Measurements from ENCODE around the gene CCNE1.

The CCNE1 gene

DNA sequence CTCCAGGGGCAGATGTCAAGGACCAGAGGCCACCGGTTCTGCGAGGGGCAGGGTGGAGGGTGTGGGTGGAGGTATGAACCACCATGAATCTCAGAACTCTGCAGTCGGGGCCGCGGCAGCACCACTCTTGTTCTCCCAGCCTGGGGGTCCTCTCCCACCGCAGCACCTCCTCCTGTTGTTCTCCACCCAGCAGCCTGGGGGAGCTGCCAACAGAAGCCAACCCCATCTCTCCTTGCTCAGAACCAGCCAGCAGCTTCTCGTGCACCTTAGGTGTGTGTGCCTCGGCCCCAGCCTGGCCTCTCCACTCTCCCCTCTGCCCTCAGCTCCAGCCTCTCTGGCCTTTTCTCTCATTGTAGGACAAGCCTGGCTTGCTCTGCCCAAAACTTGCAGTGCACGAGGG is 31.9 kb upstream of the CCNE1 start:
- peak in 2 of 3 donors; percentile 30 to 48 for DNase-seq
- Histone ChIP-seq H3K9me3 (ENCODE audit: control extremely low read depth in 1 of 5, control insufficient read depth in 4 of 5, insufficient read depth in 2 of 5, low read depth in 1 of 5, low read length in 4 of 5) (no peaks in the 10 kb centered on the region), H3K27me3 (replicated peaks in 2 of 5; ENCODE audit: control insufficient read depth in 4 of 5, insufficient read depth in 5 of 5, low read length in 4 of 5) (no peaks in the 10 kb centered on the region), H3K4me1 (ENCODE audit: control extremely low read depth in 1 of 4, control insufficient read depth in 4 of 4, insufficient read depth in 4 of 4, low read length in 3 of 4) (peaks cover 0 to 12% (median 9%) of the 10 kb centered on the region in 4 experiments), H3K27ac (ENCODE audit: insufficient read depth in 1 of 2, low read depth in 1 of 2, low read length in 2 of 2, poor library complexity in 1 of 2, severe bottlenecking in 2 of 2) (no peak overlapping the region), H3K4me3 (ENCODE audit: control insufficient read depth in 1 of 7, extremely low read depth in 1 of 7, insufficient read depth in 4 of 7, low read depth in 2 of 7, low read length in 6 of 7) (no peak overlapping the region), H3K36me3 (ENCODE audit: control insufficient read depth in 4 of 4, insufficient read depth in 4 of 4, low read length in 3 of 4) (no peaks in the 10 kb centered on the region)
- ChIA-PET CTCF (interaction anchor here (0.7 to 2.0 kb wide), 7 partner anchors 8 to 94 kb away, joined by 3 to 7 read pairs (median 3); no protein-coding TSS in a partner anchor), POLR2A (interaction anchor here (0.9 kb wide), 1 partner anchor 93 kb away, joined by 4 read pairs; no protein-coding TSS in a partner anchor)
- WGBS (ENCODE audit: insufficient coverage), result 55% methylated on average over 8 of the region's 9 CpGs

DNA sequence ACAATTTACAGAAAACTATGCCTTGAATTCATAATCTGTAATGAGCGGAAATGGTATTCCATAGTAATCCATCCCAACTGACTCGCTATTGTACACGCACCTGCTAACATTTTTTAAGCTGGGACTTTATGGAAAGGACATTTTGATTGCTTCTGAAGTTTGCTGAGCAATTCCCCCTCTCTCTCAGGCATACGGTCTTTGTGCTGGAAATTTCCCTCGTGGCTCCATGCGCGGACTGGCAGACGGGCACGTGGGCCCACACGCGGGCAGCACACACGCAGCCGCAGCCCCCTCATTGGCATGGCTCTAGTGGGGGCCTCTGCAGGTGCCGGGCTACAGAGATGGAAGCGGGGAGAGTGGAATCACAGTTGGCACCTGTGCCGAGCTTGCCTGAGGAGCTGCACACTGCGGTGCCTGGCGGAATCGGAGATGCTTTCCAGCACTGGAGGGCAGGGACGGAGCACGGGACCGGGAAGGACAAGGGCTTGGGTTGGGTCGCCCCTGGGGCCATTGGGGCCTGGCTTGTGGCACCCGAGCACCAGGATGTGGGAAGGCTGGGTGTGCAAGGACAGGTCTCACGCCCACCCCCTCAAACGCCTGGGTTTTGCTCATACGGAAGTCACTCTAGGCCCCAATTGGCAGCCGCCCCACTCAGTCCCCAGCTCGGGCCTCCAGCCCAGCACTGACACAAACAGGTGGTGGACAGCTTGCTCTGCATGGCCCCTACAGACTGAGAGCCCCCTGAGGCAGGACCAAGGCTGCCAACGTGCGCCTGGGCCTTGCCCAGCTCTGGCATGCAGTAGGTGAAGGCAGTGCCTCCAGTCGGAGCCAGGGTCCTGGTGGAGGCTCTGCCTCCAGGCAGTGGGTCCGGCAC is 30.2 kb upstream of the CCNE1 start:
- Histone ChIP-seq H3K4me3 (ENCODE audit: control insufficient read depth in 1 of 7, extremely low read depth in 1 of 7, insufficient read depth in 4 of 7, low read depth in 2 of 7, low read length in 6 of 7) (no peak overlapping the region), H3K27me3 (replicated peaks in 2 of 5; ENCODE audit: control insufficient read depth in 4 of 5, insufficient read depth in 5 of 5, low read length in 4 of 5) (no peaks in the 10 kb centered on the region), H3K27ac (ENCODE audit: insufficient read depth in 1 of 2, low read depth in 1 of 2, low read length in 2 of 2, poor library complexity in 1 of 2, severe bottlenecking in 2 of 2) (no peak overlapping the region), H3K36me3 (ENCODE audit: control insufficient read depth in 4 of 4, insufficient read depth in 4 of 4, low read length in 3 of 4) (no peaks in the 10 kb centered on the region), H3K4me1 (ENCODE audit: control extremely low read depth in 1 of 4, control insufficient read depth in 4 of 4, insufficient read depth in 4 of 4, low read length in 3 of 4) (peaks cover 0 to 3% (median under 1%) of the 10 kb centered on the region in 4 experiments), H3K9me3 (ENCODE audit: control extremely low read depth in 1 of 5, control insufficient read depth in 4 of 5, insufficient read depth in 2 of 5, low read depth in 1 of 5, low read length in 4 of 5) (no peaks in the 10 kb centered on the region)
- WGBS (ENCODE audit: insufficient coverage), result 91% methylated on average over 25 of the region's 33 CpGs
- no peak for DNase-seq
- ChIA-PET POLR2A (no interaction called here), CTCF (interaction anchor here (1.1 kb wide), 1 partner anchor 79 kb away, joined by 3 read pairs; no protein-coding TSS in a partner anchor)

GRCh38 chr19:29782260-29782580 is 29.6 kb upstream of the CCNE1 start:
- H3K4me1 ChIP-seq (ENCODE audit: control extremely low read depth in 1 of 4, control insufficient read depth in 4 of 4, insufficient read depth in 4 of 4, low read length in 3 of 4), result peaks cover 0 to 3% (median under 1%) of the 10 kb centered on the region in 4 experiments
- no peaks in the 10 kb centered on the region for H3K36me3 ChIP-seq (ENCODE audit: control insufficient read depth in 4 of 4, insufficient read depth in 4 of 4, low read length in 3 of 4)
- no peaks in the 10 kb centered on the region for H3K9me3 ChIP-seq (ENCODE audit: control extremely low read depth in 1 of 5, control insufficient read depth in 4 of 5, insufficient read depth in 2 of 5, low read depth in 1 of 5, low read length in 4 of 5)
- POLR2A ChIA-PET, result no interaction called here
- H3K27me3 ChIP-seq (replicated peaks in 2 of 5; ENCODE audit: control insufficient read depth in 4 of 5, insufficient read depth in 5 of 5, low read length in 4 of 5), result no peaks in the 10 kb centered on the region
- H3K4me3 ChIP-seq (ENCODE audit: control insufficient read depth in 1 of 7, extremely low read depth in 1 of 7, insufficient read depth in 4 of 7, low read depth in 2 of 7, low read length in 6 of 7), result no peak overlapping the region
- no peak overlapping the region for H3K27ac ChIP-seq (ENCODE audit: insufficient read depth in 1 of 2, low read depth in 1 of 2, low read length in 2 of 2, poor library complexity in 1 of 2, severe bottlenecking in 2 of 2)
- CTCF ChIA-PET, result interaction anchor here (1.1 kb wide), 1 partner anchor 79 kb away, joined by 3 read pairs; no protein-coding TSS in a partner anchor
- DNase-seq, result no peak
- WGBS (ENCODE audit: insufficient coverage), result 97% methylated on average over 13 of the region's 13 CpGs

GRCh38 chr19:29783627-29784190 is 28.1 kb upstream of the CCNE1 start:
- no peak for DNase-seq
- ChIA-PET CTCF (no interaction called here), POLR2A (no interaction called here)
- H3K27ac ChIP-seq (ENCODE audit: insufficient read depth in 1 of 2, low read depth in 1 of 2, low read length in 2 of 2, poor library complexity in 1 of 2, severe bottlenecking in 2 of 2), result no peak overlapping the region
- 95% methylated on average over 11 of the region's 12 CpGs for WGBS (ENCODE audit: insufficient coverage)
- H3K27me3 ChIP-seq (replicated peaks in 2 of 5; ENCODE audit: control insufficient read depth in 4 of 5, insufficient read depth in 5 of 5, low read length in 4 of 5), result no peaks in the 10 kb centered on the region
- H3K4me3 ChIP-seq (ENCODE audit: control insufficient read depth in 1 of 7, extremely low read depth in 1 of 7, insufficient read depth in 4 of 7, low read depth in 2 of 7, low read length in 6 of 7), result no peak overlapping the region
- H3K9me3 ChIP-seq (ENCODE audit: control extremely low read depth in 1 of 5, control insufficient read depth in 4 of 5, insufficient read depth in 2 of 5, low read depth in 1 of 5, low read length in 4 of 5), result no peaks in the 10 kb centered on the region
- no peaks in the 10 kb centered on the region for H3K36me3 ChIP-seq (ENCODE audit: control insufficient read depth in 4 of 4, insufficient read depth in 4 of 4, low read length in 3 of 4)
- H3K4me1 ChIP-seq (ENCODE audit: control extremely low read depth in 1 of 4, control insufficient read depth in 4 of 4, insufficient read depth in 4 of 4, low read length in 3 of 4), result peaks cover 0 to 3% (median under 1%) of the 10 kb centered on the region in 4 experiments

DNA sequence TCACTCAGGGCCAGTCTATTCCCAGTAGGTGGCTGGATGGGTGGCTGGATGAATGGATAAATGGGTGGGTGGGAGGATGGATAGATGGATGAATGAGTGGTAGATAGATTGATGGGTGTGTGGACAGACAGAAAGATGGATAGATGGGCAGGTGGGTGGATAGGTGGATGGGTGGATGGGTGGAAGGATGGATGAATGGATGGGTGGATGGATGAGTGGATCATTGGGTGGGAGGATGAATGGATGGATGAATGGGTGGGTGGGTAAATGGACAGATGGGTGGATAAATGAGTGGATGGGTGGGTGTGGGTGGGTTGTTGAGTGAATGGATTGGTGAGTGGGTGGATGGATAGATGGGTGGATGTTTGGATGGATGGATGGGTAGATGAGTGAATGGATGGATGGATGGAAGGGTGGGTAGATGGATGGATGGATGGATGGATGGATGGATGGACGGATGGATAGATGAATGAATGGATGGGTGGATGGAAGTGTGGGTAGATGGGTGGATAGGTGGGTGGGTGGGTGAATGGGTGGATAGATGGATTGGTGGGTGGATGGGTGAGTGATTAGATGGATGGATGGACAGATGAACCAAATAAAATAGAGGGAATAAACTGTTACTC is 27.1 kb upstream of the CCNE1 start:
- H3K9me3 ChIP-seq (ENCODE audit: control extremely low read depth in 1 of 5, control insufficient read depth in 4 of 5, insufficient read depth in 2 of 5, low read depth in 1 of 5, low read length in 4 of 5), result no peaks in the 10 kb centered on the region
- H3K4me1 ChIP-seq (ENCODE audit: control extremely low read depth in 1 of 4, control insufficient read depth in 4 of 4, insufficient read depth in 4 of 4, low read length in 3 of 4), result peaks cover 0 to 3% (median under 1%) of the 10 kb centered on the region in 4 experiments
- H3K27ac ChIP-seq (ENCODE audit: insufficient read depth in 1 of 2, low read depth in 1 of 2, low read length in 2 of 2, poor library complexity in 1 of 2, severe bottlenecking in 2 of 2), result no peak overlapping the region
- ChIA-PET POLR2A (no interaction called here), CTCF (interaction anchor here (0.9 to 1.5 kb wide), 3 partner anchors 15 to 89 kb away, joined by 3 to 4 read pairs (median 3); no protein-coding TSS in a partner anchor)
- no peak overlapping the region for H3K4me3 ChIP-seq (ENCODE audit: control insufficient read depth in 1 of 7, extremely low read depth in 1 of 7, insufficient read depth in 4 of 7, low read depth in 2 of 7, low read length in 6 of 7)
- 54% methylated on average over 1 of the region's 1 CpG for WGBS (ENCODE audit: insufficient coverage)
- H3K27me3 ChIP-seq (replicated peaks in 2 of 5; ENCODE audit: control insufficient read depth in 4 of 5, insufficient read depth in 5 of 5, low read length in 4 of 5), result no peaks in the 10 kb centered on the region
- no peaks in the 10 kb centered on the region for H3K36me3 ChIP-seq (ENCODE audit: control insufficient read depth in 4 of 4, insufficient read depth in 4 of 4, low read length in 3 of 4)
- DNase-seq, result no peak

- Histone ChIP-seq H3K4me1 (ENCODE audit: control extremely low read depth in 1 of 4, control insufficient read depth in 4 of 4, insufficient read depth in 4 of 4, low read length in 3 of 4) (no peaks in the 10 kb centered on the region), H3K27ac (ENCODE audit: insufficient read depth in 1 of 2, low read depth in 1 of 2, low read length in 2 of 2, poor library complexity in 1 of 2, severe bottlenecking in 2 of 2) (no peak overlapping the region), H3K36me3 (ENCODE audit: control insufficient read depth in 4 of 4, insufficient read depth in 4 of 4, low read length in 3 of 4) (no peaks in the 10 kb centered on the region), H3K9me3 (ENCODE audit: control extremely low read depth in 1 of 5, control insufficient read depth in 4 of 5, insufficient read depth in 2 of 5, low read depth in 1 of 5, low read length in 4 of 5) (no peaks in the 10 kb centered on the region), H3K4me3 (ENCODE audit: control insufficient read depth in 1 of 7, extremely low read depth in 1 of 7, insufficient read depth in 4 of 7, low read depth in 2 of 7, low read length in 6 of 7) (no peak overlapping the region), H3K27me3 (replicated peaks in 2 of 5; ENCODE audit: control insufficient read depth in 4 of 5, insufficient read depth in 5 of 5, low read length in 4 of 5) (no peaks in the 10 kb centered on the region)
- 100% methylated on average over 3 of the region's 5 CpGs for WGBS (ENCODE audit: insufficient coverage)
- ChIA-PET CTCF (interaction anchor here (0.6 to 1.5 kb wide), 5 partner anchors 13 to 857 kb away, joined by 3 to 4 read pairs (median 3); no protein-coding TSS in a partner anchor), POLR2A (interaction anchor here (0.5 kb wide), 1 partner anchor 65 kb away, joined by 4 read pairs; no protein-coding TSS in a partner anchor)
- no peak for DNase-seq
These were observed 26.4 kb upstream of the CCNE1 start for GRCh38 chr19:29785360-29785759.

All from common myeloid progenitor, CD34-positive (primary cell).